ENCODE measurements around the gene SLC29A3.
A peak's percentile ranks its signal among the peaks of the same experiment; 100 is the strongest.
"Not testable (repeated sequence)": the region's sequence is repeated elsewhere in the genome, so short reads cannot be mapped to it uniquely, and the experiment has no call there.

SLC29A3 gene

GRCh38 chr10:71284544-71285179 is 34.4 kb upstream of the SLC29A3 start:
- no peak for DNase-seq

- peak; percentile 15 for DNase-seq
Observed at GRCh38 chr10:71285180-71285545, 33.9 kb upstream of the SLC29A3 start.

- no peak for DNase-seq
Observed at GRCh38 chr10:71285986-71286385, 33.1 kb upstream of the SLC29A3 start.

GRCh38 chr10:71286521-71287294 is 32.4 kb upstream of the SLC29A3 start:
- DNase-seq: no peak

GRCh38 chr10:71287456-71287855 is 31.6 kb upstream of the SLC29A3 start:
- no peak for DNase-seq

- no peak for DNase-seq
Observed at GRCh38 chr10:71288461-71288860, 30.6 kb upstream of the SLC29A3 start.

- no peak for DNase-seq
Observed at GRCh38 chr10:71289421-71290130, 29.5 kb upstream of the SLC29A3 start.

- no peak for DNase-seq
Observed at GRCh38 chr10:71290331-71290730, 28.7 kb upstream of the SLC29A3 start.

- DNase-seq: no peak
Observed at GRCh38 chr10:71290806-71291527, 28.1 kb upstream of the SLC29A3 start.

GRCh38 chr10:71291528-71291900 is 27.5 kb upstream of the SLC29A3 start:
- DNase-seq: no peak

- DNase-seq: no peak
Observed at GRCh38 chr10:71292624-71293445, 26.2 kb upstream of the SLC29A3 start.

- DNase-seq: no peak
Observed at GRCh38 chr10:71293446-71294084, 25.5 kb upstream of the SLC29A3 start.

GRCh38 chr10:71294091-71294561 is 24.9 kb upstream of the SLC29A3 start:
- no peak for DNase-seq

- no peak for DNase-seq
Observed at GRCh38 chr10:71294856-71295255, 24.2 kb upstream of the SLC29A3 start.

- no peak for DNase-seq
Observed at GRCh38 chr10:71295641-71296040, 23.4 kb upstream of the SLC29A3 start.

- DNase-seq: no peak
Observed at GRCh38 chr10:71296086-71296485, 23.0 kb upstream of the SLC29A3 start.

GRCh38 chr10:71296811-71297210 is 22.2 kb upstream of the SLC29A3 start:
- DNase-seq: not testable (repeated sequence)

GRCh38 chr10:71297343-71297742 is 21.7 kb upstream of the SLC29A3 start:
- no peak for DNase-seq

- DNase-seq: no peak
Observed at GRCh38 chr10:71299071-71299785, 19.8 kb upstream of the SLC29A3 start.

GRCh38 chr10:71300555-71301370 is 18.3 kb upstream of the SLC29A3 start:
- no peak for DNase-seq

All from NCI-H1092 (cell line).